ENCODE data around the gene LAMA2. TPM values are rescaled to one million over a fixed set of nuclear protein-coding genes. Genes with fewer than 3 reads are reported as not detected.

LAMA2 gene
- total and polyA plus RNA-seq, 2 donors (not counting 3 experiments of a cell fraction or from before 2014, with no cell fraction given), result 0.51 to 0.75 TPM

- Histone ChIP-seq H3K9me3 (replicated peaks; ENCODE audit: control insufficient read depth, insufficient read depth, low read length) (no peaks in the 10 kb centered on the region), H3K4me2 (ENCODE audit: insufficient read depth, low read length) (no peak overlapping the region), H2AFZ (ENCODE audit: low read depth, low read length) (no peak overlapping the region), H3K9me1 (replicated peaks; ENCODE audit: control insufficient read depth, extremely low read depth, insufficient read depth, low read length) (no peaks in the 10 kb centered on the region), H3K27me3 (ENCODE audit: control insufficient read depth in 2 of 2, insufficient read depth in 2 of 2, low read length in 2 of 2) (no peaks in the 10 kb centered on the region), H3K4me1 (ENCODE audit: control insufficient read depth, extremely low read depth, insufficient read depth, low read length) (peaks cover 31% of the 10 kb centered on the region), H3K79me2 (ENCODE audit: control insufficient read depth, insufficient read depth, low read length) (no peaks in the 10 kb centered on the region), H4K20me1 (replicated peaks; ENCODE audit: control insufficient read depth, extremely low read depth, insufficient read depth, low read length) (no peaks in the 10 kb centered on the region), H3K4me3 (replicated peaks in 1 of 3; ENCODE audit: insufficient read depth in 1 of 3, low read depth in 1 of 3, low read length in 3 of 3) (no peak overlapping the region), H3K36me3 (ENCODE audit: control insufficient read depth in 2 of 2, extremely low read depth in 1 of 2, insufficient read depth in 2 of 2, low read length in 2 of 2) (no peaks in the 10 kb centered on the region), H3K27ac (ENCODE audit: insufficient read depth, low read depth, low read length) (no peak overlapping the region), H3K9ac (replicated peaks; ENCODE audit: extremely low read depth, insufficient read depth, low read length) (no peak overlapping the region)
- CTCF ChIA-PET, result no interaction called here
- no peak for FAIRE-seq
- dilution Hi-C loops (cut with MboI; ENCODE audit: extremely low pct_ligation_motif_present, low sequenced_read_pairs), result no loop called here
- POLR2A ChIA-PET, result no interaction called here
- no peak for DNase-seq (ENCODE audit: low read depth, low spot score)
- TF ChIP-seq FOS (IDR thresholded peaks at IDR 0.05; ENCODE audit: borderline replicate concordance, insufficient read depth, low read length) (no peak), MYC (IDR thresholded peaks at IDR 0.05; ENCODE audit: low read depth, low read length) (no peak), JUN (IDR thresholded peaks at IDR 0.05; ENCODE audit: borderline replicate concordance, insufficient read depth, insufficient read length, low read depth) (no peak), MAX (IDR thresholded peaks at IDR 0.05; ENCODE audit: insufficient read depth, insufficient read length) (no peak), POLR2A (IDR thresholded peaks at IDR 0.05; ENCODE audit: low read depth, low read length) (no peak), CTCF (IDR thresholded peaks at IDR 0.05; ENCODE audit: extremely low read depth in 1 of 2, insufficient read depth in 1 of 2, low read depth in 1 of 2, low read length in 2 of 2) (no peak), GATA2 (IDR thresholded peaks at IDR 0.05; ENCODE audit: insufficient read depth, insufficient read length, low read depth, low read length) (no peak), EZH2 (IDR thresholded peaks at IDR 0.05; ENCODE audit: borderline replicate concordance, low read depth, low read length, severe bottlenecking) (no peak), POLR2AphosphoS5 (IDR thresholded peaks at IDR 0.05; ENCODE audit: insufficient read depth, low read depth, low read length) (no peak)
- intact Hi-C loops (cut with micrococcal nuclease), result no loop called here
- no TSS peak for BruUV-seq (replicated peaks)
Measured at GRCh38 chr6:129344379-129344778, 461.4 kb downstream of the LAMA2 start.

All from endothelial cell of umbilical vein (primary cell).